GM21825 (cell line): Measurements from ENCODE around the gene BGLAP.

Experiments
- ATAC-seq: cut with Tn5 transposase; IDR thresholded peaks from one replicate; pipeline ENCODE4 v1.9.1; 2021; ENCODE audit warnings: mild to moderate bottlenecking, moderate library complexity; ENCODE audit not compliant: unreplicated experiment

Gene BGLAP

GRCh38 chr1:156286061-156286460 lies 44.1 kb downstream of the BGLAP start:
- ATAC-seq, result no peak

GRCh38 chr1:156289857-156290256 lies 47.9 kb downstream of the BGLAP start:
- no peak for ATAC-seq

GRCh38 chr1:156291226-156292061 lies 49.5 kb downstream of the BGLAP start:
- ATAC-seq, result no peak
